T-helper 9 cell (primary cell): ENCODE measurements around the gene MED16.
"Not testable (repeated sequence)": the region's sequence is repeated elsewhere in the genome, so short reads cannot be mapped to it uniquely, and the experiment has no call there.

ENCODE experiments used
- DNase-seq: peaks from one replicate; pipeline ENCODE4 v3.0.0-alpha.2; 2020

The MED16 gene

DNA sequence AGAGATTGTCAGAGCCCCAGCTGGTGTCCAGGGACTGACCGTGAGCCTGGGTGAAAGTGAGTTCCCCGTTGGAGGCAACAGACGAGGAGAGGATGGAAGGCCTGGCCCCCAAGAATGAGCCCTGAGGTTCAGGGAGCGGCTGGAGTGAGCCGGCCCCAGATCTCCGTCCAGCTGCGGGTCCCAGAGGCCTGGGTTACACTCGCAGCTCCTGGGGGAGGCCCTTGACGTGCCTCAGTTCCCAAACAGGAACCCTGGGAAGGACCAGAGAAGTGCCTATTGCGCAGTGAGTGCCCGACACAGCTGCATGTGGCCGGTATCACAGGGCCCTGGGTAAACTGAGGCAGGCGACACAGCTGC is 42.0 kb downstream of the MED16 start:
- no peak for DNase-seq

- DNase-seq: no peak
Observed at GRCh38 chr19:850221-850978, 42.6 kb downstream of the MED16 start.

DNA sequence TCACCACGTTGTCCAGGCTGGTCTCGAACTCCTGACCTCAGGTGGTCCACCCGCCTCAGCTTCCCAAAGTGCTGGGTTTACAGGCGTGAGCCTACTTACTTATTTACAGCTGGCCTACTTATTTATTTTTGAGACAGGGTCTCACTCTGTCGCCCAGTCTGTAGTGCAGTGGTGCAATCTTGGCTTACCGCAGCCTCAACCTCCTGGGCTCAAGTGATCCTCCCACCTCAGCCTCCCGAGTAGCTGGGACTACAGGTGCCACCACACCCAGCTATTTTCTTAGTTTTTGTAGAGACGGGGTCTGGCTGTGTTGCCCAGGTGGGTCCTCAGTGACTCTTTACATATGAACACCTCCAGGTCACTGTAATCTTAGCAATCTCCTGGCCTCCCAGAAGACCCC is 43.8 kb downstream of the MED16 start:
- DNase-seq: not testable (repeated sequence)

DNA sequence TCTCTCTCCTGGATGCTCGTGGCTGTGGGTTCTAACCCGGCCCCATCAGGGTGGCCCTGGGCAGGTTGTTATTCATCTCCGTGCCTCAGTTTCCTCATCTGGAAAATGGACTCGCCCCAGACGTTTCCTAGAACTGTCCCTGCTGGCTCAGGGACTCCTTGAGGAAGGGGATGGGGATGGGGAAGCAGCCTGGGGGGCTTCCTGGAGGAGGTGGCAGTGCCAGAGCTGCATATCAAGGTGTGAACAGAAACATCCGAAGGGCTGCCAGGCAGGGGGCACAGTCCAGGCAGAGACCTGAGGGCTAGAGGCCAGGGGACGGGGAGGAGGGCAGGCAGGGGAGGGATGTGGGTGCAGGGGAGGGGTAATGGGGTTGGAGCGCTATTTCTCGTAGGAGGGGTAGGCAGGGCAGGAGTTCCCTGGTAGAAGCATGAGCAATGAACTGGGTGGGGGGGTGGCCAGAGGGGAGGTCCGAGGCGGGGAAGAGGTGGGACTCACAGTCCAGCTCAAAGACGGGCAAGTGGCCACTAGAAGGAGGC is 44.5 kb downstream of the MED16 start:
- no peak for DNase-seq

DNA sequence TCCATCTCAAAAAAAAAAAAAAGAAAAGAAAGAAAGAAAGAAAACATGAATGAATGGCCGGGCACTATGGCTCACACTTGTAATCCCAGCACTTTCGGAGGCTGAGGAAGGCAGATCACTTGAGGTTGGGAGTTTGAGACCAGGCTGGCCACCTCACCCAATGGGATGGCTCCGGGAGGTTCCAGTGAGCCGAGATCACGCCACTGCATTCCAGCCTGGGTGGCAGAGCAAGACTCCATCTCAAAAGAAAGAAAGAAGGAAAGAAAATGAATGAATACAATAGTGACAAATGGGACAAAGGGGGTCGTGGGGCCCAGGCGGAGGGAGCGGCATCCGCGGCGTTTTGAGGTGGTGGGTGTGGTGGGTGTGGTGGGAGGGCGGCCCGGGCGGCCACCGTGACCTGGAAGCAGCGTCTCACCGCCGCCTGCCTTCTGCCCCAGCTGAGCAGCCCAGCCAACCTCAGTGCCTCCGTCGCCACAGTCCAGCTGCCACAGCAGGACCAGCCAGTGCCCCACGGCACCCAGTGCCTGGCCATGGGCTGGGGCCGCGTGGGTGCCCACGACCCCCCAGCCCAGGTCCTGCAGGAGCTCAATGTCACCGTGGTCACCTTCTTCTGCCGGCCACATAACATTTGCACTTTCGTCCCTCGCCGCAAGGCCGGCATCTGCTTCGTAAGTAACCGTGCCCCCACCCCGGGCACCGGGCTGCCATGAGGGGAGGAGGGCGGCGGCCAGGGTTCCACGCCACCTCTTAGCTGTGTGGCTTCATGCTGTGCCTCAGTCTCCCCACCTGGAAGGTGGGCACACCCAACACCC is 47.1 kb downstream of the MED16 start:
- no peak for DNase-seq

DNA sequence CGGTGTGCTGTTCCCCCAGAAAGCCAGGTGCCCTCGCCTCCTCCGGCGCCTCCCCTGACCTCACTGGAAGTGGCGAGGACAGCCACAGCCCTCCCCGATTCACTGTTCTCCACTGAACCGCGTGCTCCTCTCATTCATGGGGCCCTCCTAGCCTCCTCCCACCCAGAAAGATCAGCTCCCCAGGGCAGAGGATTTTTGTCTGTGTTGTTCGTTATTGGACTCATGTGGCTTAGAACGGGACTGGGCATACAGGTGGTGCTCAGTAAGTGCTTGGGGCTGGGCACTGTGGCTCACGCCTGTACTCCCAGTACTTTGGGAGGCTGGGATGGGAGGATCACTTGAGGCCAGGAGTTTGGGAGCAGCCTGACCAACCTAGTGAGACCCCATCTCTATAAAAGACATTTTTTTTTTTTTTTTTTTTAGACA is 48.4 kb downstream of the MED16 start:
- DNase-seq: no peak

DNA sequence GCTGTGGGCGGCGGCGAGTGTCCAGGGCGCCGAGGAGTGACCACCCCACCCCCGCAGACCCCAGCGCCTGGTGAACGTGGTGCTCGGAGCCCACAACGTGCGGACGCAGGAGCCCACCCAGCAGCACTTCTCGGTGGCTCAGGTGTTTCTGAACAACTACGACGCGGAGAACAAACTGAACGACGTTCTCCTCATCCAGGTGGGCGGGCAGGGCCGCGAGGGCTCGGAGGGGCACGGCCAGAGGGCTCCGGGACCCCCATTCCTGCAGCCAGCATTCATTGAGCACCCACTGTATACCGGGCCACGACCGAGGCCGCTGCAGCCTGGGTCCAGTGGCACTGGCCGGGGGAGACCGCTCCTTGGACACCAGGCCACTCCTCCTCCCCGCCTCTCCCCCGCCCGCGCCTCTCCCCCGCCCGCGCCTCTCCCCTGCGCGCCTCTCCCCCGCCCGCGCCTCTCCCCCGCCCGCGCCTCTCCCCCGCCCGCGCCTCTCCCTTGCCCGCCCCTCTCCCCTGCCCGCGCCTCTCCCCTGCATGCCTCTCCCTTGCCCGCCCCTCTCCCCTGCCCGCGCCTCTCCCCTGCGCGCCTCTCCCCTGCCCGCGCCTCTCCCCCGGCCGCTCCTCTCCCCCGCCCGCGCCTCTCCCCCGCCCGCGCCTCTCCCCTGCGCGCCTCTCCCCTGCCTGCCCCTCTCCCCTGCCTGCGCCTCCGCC is 49.0 kb downstream of the MED16 start:
- DNase-seq: no peak

GRCh38 chr19:843180-843835 is 49.7 kb downstream of the MED16 start:
- DNase-seq: no peak

DNA sequence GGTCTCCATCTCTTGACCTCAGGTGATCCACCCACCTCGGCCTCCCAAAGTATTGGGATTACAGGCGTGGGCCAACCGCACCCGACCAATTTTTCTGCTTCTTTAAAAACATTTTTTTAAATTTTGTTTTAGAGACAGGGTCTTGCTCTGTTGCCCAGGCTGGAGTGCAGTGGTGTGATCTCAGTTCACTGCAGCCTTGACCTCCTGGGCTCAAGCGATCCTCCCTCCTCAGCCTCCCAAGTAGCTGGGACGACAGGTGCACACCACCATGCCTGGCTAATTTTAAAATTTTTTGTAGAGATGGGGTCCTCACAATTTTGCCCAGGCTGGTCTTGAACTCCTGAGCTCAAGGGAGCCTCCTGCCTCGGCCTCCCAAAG is 50.2 kb downstream of the MED16 start:
- not testable (repeated sequence) for DNase-seq

DNA sequence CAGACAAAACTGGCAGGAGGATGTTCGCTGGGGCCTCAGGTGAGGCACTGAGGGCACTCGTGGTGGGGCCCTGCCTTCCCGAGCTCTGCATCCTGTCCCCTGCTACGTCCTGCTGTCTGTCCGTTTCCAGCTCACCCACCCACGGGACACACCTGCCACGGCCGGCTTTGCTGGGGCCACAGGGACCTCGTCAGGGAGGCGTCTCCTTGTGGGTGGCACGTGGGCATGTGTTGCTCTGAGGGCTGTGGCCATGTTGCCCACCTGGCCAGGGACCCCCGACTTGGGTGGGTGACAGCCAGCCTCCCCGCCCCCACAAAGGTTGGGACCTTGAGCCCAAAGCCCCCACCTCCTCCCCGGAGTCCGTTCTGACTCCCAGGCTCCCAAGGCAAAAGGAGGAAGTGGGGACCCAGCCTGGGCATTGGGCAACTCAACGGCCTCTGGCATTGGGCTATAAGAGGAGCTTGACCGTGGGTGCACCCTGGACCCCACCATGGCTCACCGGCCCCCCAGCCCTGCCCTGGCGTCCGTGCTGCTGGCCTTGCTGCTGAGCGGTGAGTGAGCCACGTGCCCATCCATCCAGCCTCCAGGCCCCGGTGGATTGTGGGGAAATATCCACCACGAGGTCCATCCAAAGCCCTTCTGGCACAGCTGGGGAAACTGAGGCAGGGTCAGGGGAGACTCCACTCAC is 52.3 kb downstream of the MED16 start, which contains the start of gene PRTN3:
Gene PRTN3, plus strand, starts transcription at position 481 of the 688 bp plus-strand sequence. Its CDS starts 10 bp downstream, at position 491.
- no peak for DNase-seq

- DNase-seq: no peak
Observed at GRCh38 chr19:835210-835810, 57.7 kb downstream of the MED16 start.

DNA sequence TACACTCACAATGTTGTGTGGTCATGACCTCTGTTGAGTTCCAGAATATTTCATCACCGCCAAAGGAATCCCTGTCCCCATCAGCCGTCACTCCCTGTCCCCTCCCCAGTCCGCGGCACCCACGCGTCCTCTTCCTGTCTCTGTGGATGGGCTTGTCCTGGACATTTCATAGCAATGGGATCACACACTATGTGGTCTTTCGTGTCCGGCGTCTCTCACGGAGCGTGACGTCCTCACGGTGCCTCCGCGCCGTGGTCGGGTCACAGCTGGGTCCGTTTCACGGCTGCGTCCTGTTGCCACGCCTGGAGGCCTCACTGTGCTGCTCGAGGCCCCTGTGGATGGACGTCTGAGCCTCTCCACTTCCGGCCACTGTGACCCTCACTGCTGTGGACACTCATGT is 58.8 kb downstream of the MED16 start:
- no peak for DNase-seq

- no peak for DNase-seq
Observed at GRCh38 chr19:831407-832369, 61.3 kb downstream of the MED16 start.

- DNase-seq: no peak
Observed at GRCh38 chr19:829129-829758, 63.7 kb downstream of the MED16 start.

GRCh38 chr19:827710-828321 is 65.2 kb downstream of the MED16 start, which contains the start of gene AZU1:
Gene AZU1, plus strand, starts transcription at chr19:827837. Its CDS starts 10 bp downstream, at chr19:827847.
- DNase-seq: no peak

GRCh38 chr19:827314-827709 is 65.7 kb downstream of the MED16 start:
- DNase-seq: no peak

DNA sequence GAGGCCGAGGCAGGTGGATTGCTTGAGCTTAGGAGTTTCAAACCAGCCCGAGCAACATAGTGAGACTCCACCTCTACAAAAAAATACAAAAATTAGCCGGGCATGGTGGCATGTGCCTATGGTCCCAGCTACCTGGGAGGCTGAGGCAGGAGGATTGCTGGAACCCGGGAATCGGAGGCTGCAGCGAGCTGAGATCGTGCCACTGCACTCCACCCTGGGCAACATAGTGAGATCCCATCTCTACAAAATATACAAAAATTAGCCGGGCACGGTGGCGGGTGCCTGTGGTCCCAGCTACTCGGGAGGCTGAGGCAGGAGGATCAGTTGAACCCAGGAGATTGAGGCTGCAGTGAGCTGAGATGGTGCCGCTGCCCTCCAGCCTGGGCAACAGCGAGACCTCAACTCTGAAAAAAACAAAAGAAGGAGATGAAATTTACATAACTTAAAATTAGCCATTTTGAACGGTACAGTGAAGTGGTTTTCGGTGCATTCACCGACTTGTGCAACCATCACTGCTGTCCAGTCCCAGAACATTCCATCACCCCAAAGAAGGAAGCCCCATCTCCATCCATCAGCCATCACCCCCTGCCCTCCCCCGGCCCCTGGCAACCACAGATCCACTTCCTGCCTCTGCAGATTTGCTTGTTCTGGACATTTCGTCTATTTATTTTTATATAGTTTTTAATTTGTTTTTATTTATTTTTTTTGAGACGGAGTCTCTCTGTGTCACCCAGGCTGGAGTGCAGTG is 66.9 kb downstream of the MED16 start:
- DNase-seq: no peak

- DNase-seq: no peak
Observed at GRCh38 chr19:824885-825284, 68.1 kb downstream of the MED16 start.
